OCI-LY3 (cell line): ENCODE data around the gene MED16.

Experiments used
- EZH2phosphoT487 ChIP-seq: fragments of 200-600 bp; shearing (Covaris generic); IDR thresholded peaks from 2 replicates; pipeline ENCODE4 v1.6.1; 2018; ENCODE audit warnings: antibody characterized with exemption, mixed run types, low read depth
- TF ChIP-seq, protein P1 (sequence below): fragments of 200-600, 300-600 bp; sonication (generic); IDR thresholded peaks from 2 replicates; pipeline ENCODE4 v1.5.1; 2014; ENCODE audit warnings: antibody characterized with exemption, low read length, low read depth

- TF ChIP-seq, protein P1, sequence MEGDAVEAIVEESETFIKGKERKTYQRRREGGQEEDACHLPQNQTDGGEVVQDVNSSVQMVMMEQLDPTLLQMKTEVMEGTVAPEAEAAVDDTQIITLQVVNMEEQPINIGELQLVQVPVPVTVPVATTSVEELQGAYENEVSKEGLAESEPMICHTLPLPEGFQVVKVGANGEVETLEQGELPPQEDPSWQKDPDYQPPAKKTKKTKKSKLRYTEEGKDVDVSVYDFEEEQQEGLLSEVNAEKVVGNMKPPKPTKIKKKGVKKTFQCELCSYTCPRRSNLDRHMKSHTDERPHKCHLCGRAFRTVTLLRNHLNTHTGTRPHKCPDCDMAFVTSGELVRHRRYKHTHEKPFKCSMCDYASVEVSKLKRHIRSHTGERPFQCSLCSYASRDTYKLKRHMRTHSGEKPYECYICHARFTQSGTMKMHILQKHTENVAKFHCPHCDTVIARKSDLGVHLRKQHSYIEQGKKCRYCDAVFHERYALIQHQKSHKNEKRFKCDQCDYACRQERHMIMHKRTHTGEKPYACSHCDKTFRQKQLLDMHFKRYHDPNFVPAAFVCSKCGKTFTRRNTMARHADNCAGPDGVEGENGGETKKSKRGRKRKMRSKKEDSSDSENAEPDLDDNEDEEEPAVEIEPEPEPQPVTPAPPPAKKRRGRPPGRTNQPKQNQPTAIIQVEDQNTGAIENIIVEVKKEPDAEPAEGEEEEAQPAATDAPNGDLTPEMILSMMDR, result no peak
- no peak for TF ChIP-seq EZH2phosphoT487
Measured at GRCh38 chr19:829129-829758, 63.7 kb downstream of the MED16 start.
